Measurements from ENCODE around the gene RPLP1. TPM values are rescaled to one million over a fixed set of nuclear protein-coding genes. Genes with fewer than 3 reads are reported as not detected.

RPLP1 gene
- total and polyA plus RNA-seq, 9 of the 15 experiments (the other 6 are each of a cell fraction or from before 2014, with no cell fraction given) = 76.3 to 3,053 (median 847) TPM

- POLR2A ChIA-PET = interaction anchor here (1.2 kb wide), 1 partner anchor 27 kb away, joined by 4 read pairs; no protein-coding TSS in a partner anchor
- Histone ChIP-seq H2AFZ (ENCODE audit: low read depth, low read length) (no peak overlapping the region), H3K9me1 (ENCODE audit: control insufficient read depth, insufficient read depth, low read length) (no peaks in the 10 kb centered on the region), H3K9me3 (replicated peaks; ENCODE audit: control insufficient read depth, insufficient read depth, low read depth, low read length) (no peaks in the 10 kb centered on the region), H3K4me2 (ENCODE audit: insufficient read depth, low read length) (no peak overlapping the region), H3K79me2 (ENCODE audit: control insufficient read depth, insufficient read depth, low read length) (no peaks in the 10 kb centered on the region), H3K36me3 (ENCODE audit: control insufficient read depth, insufficient read depth, low read length) (peaks cover 95% of the 10 kb centered on the region), H3K9ac (ENCODE audit: insufficient read depth in 1 of 2, low read depth in 2 of 2, low read length in 2 of 2) (no peak overlapping the region), H4K20me1 (replicated peaks; ENCODE audit: control insufficient read depth, insufficient read depth, low read length) (no peaks in the 10 kb centered on the region), H3K27ac (ENCODE audit: extremely low read depth, low read depth, low read length) (no peak overlapping the region), H3K27me3 (ENCODE audit: control insufficient read depth in 2 of 2, insufficient read depth in 2 of 2, low read length in 2 of 2) (no peaks in the 10 kb centered on the region), H3K4me1 (replicated peaks in 1 of 2; ENCODE audit: control insufficient read depth in 2 of 2, insufficient read depth in 2 of 2, low read length in 2 of 2) (no peaks in the 10 kb centered on the region), H3K4me3 (no peak overlapping the region)
- intact Hi-C loops (cut with micrococcal nuclease) = no loop called here
- TF ChIP-seq BCLAF1 (IDR thresholded peaks at IDR 0.05; ENCODE audit: borderline replicate concordance in 1 of 2, control insufficient read depth in 1 of 2, low read depth in 2 of 2, low read length in 1 of 2) (no peak), GTF2F1 (IDR thresholded peaks at IDR 0.05; ENCODE audit: low read depth, low read length) (no peak), MED1 (CRISPR knock-in tag; IDR thresholded peaks at IDR 0.05; ENCODE audit: borderline replicate concordance) (no peak), CXXC5 (CRISPR knock-in tag; IDR thresholded peaks at IDR 0.05) (no peak), SRF (CRISPR knock-in tag; IDR thresholded peaks at IDR 0.05) (no peak), MTA2 (IDR thresholded peaks at IDR 0.05; ENCODE audit: low read depth) (no peak), SRSF7 (optimal IDR thresholded peaks at IDR 0.05; ENCODE audit: low read depth, low read length) (no peak), CBFB (CRISPR knock-in tag; IDR thresholded peaks at IDR 0.05) (no peak), ZNF445 (CRISPR knock-in tag; IDR thresholded peaks at IDR 0.05; ENCODE audit: low read depth) (no peak), ZKSCAN1 (IDR thresholded peaks at IDR 0.05; ENCODE audit: low read depth, low read length) (no peak), NCOA4 (IDR thresholded peaks at IDR 0.05; ENCODE audit: partially characterized antibody) (no peak), XRCC5 (IDR thresholded peaks at IDR 0.05; ENCODE audit: low read depth, low read length) (no peak), SRSF9 (IDR thresholded peaks at IDR 0.05; ENCODE audit: borderline replicate concordance, low read depth, low read length) (no peak), TCF7L2 (IDR thresholded peaks at IDR 0.05; ENCODE audit: low read depth, low read length) (no peak), ELF4 (CRISPR knock-in tag; IDR thresholded peaks at IDR 0.05) (no peak), ADNP (tag; IDR thresholded peaks at IDR 0.05) (no peak)
- 94% methylated on average over 1 of the region's 1 CpG for WGBS (ENCODE audit: insufficient coverage, low coverage, missing lambda C conversion rate)
- no peak for FAIRE-seq
- BruUV-seq (replicated peaks) = no TSS peak
- DNase-seq (ENCODE audit: extremely low read depth in 1 of 4, low spot score in 3 of 4) = no peak
- CTCF ChIA-PET (ENCODE audit: low intra/inter-chr PET ratio) = no interaction called here
- no peak for ATAC-seq
- in situ Hi-C loops (cut with MboI) = no loop called here
These were observed 27.7 kb upstream of the RPLP1 start for GRCh38 chr15:69424748-69425413.

Data from K562 (cell line).